Fibroblast of lung (primary cell): ENCODE measurements around the gene PRRC2A.

Experiments used
- CTCF ChIP-seq, 2 donors: IDR thresholded peaks in 1 of 2; conservative IDR thresholded peaks in 1 of 2; 1 replicate in 1 of 2; 2 replicates in 1 of 2; pipeline ENCODE4 v1.5.1; 2011 to 2012; ENCODE audit warnings: low read length in 2 of 2, control low read depth in 1 of 2, inconsistent platforms in 1 of 2, low read depth in 1 of 2, mild to moderate bottlenecking in 1 of 2
- EZH2 ChIP-seq: IDR thresholded peaks from 2 replicates; pipeline ENCODE4 v1.5.1; 2012; ENCODE audit warnings: low read length, control low read depth, mild to moderate bottlenecking; ENCODE audit errors: missing control alignments

GRCh38 chr6:31592396-31592771, 28.1 kb upstream of the PRRC2A start:
- TF ChIP-seq CTCF (conservative IDR thresholded peaks at IDR 0.05 in 1 of 2, IDR thresholded peaks at IDR 0.05 in 1 of 2; ENCODE audit: low read depth in 1 of 2, low read length in 2 of 2): no peak
- TF ChIP-seq EZH2: no peak
